ENCODE data around the gene LIPI.

Gene LIPI

GRCh38 chr21:14078746-14079375, 131.9 kb downstream of the LIPI start:
- Histone ChIP-seq H3K9me3 (ENCODE audit: control insufficient read depth, insufficient read depth, low read depth, low read length) (no peaks in the 10 kb centered on the region), H3K27ac (ENCODE audit: extremely low read depth, low read depth, low read length) (no peak overlapping the region), H3K4me3 (ENCODE audit: low read depth, low read length) (no peak overlapping the region), H3K36me3 (ENCODE audit: control insufficient read depth in 2 of 2, insufficient read depth in 1 of 2, low read length in 2 of 2) (peaks cover 0 to 5% of the 10 kb centered on the region in 2 experiments; a peak in 2 of 3 replicates), H3K4me1 (ENCODE audit: control insufficient read depth, insufficient read depth, low read length) (no peaks in the 10 kb centered on the region)
- TF ChIP-seq MEIS1 (CRISPR knock-in tag; IDR thresholded peaks at IDR 0.05; ENCODE audit: borderline replicate concordance), result no peak
- CTCF ChIA-PET, result no interaction called here
- POLR2A ChIA-PET, result no interaction called here

- Histone ChIP-seq H3K9me3 (ENCODE audit: control insufficient read depth, insufficient read depth, low read depth, low read length) (no peaks in the 10 kb centered on the region), H3K4me3 (ENCODE audit: low read depth, low read length) (no peak overlapping the region), H3K27ac (ENCODE audit: extremely low read depth, low read depth, low read length) (no peak overlapping the region), H3K36me3 (ENCODE audit: control insufficient read depth in 2 of 2, insufficient read depth in 1 of 2, low read length in 2 of 2) (no peaks in the 10 kb centered on the region), H3K4me1 (ENCODE audit: control insufficient read depth, insufficient read depth, low read length) (no peaks in the 10 kb centered on the region)
- POLR2A ChIA-PET, result no interaction called here
- TF ChIP-seq ZNF792 (tag by site-specific recombination; IDR thresholded peaks at IDR 0.05), result no peak
- no peak for TF ChIP-seq ZNF157 (tag by site-specific recombination; IDR thresholded peaks at IDR 0.05)
- no peak for TF ChIP-seq YY2 (tag by site-specific recombination; IDR thresholded peaks at IDR 0.05)
- no peak for TF ChIP-seq ZNF654 (tag by site-specific recombination; IDR thresholded peaks at IDR 0.05; ENCODE audit: low read depth)
- no peak for TF ChIP-seq ZNF830 (tag by site-specific recombination; IDR thresholded peaks at IDR 0.05; ENCODE audit: low read depth)
- TF ChIP-seq ZNF514 (tag by site-specific recombination; IDR thresholded peaks at IDR 0.05), result no peak
- TF ChIP-seq ZNF776 (tag by site-specific recombination; IDR thresholded peaks at IDR 0.05; ENCODE audit: borderline replicate concordance), result no peak
- CTCF ChIA-PET, result no interaction called here
These were observed 134.5 kb downstream of the LIPI start for GRCh38 chr21:14076143-14076806.

GRCh38 chr21:14075346-14076142, 135.2 kb downstream of the LIPI start:
- ChIA-PET POLR2A (no interaction called here), CTCF (no interaction called here)
- H3K4me3 ChIP-seq (ENCODE audit: low read depth, low read length), result no peak overlapping the region
- no peak for TF ChIP-seq ZFP3 (tag by site-specific recombination; IDR thresholded peaks at IDR 0.05; ENCODE audit: low read depth)
- TF ChIP-seq ZNF660 (tag by site-specific recombination; IDR thresholded peaks at IDR 0.05), result no peak
- no peak for TF ChIP-seq ZNF391 (tag by site-specific recombination; IDR thresholded peaks at IDR 0.05; ENCODE audit: borderline replicate concordance, low read depth)
- TF ChIP-seq ZNF544 (tag by site-specific recombination; IDR thresholded peaks at IDR 0.05), result no peak
- TF ChIP-seq BCL11A (tag by site-specific recombination; IDR thresholded peaks at IDR 0.05; ENCODE audit: low read depth), result no peak
- H3K36me3 ChIP-seq (ENCODE audit: control insufficient read depth in 2 of 2, insufficient read depth in 1 of 2, low read length in 2 of 2), result no peaks in the 10 kb centered on the region
- no peaks in the 10 kb centered on the region for H3K9me3 ChIP-seq (ENCODE audit: control insufficient read depth, insufficient read depth, low read depth, low read length)
- H3K4me1 ChIP-seq (ENCODE audit: control insufficient read depth, insufficient read depth, low read length), result no peaks in the 10 kb centered on the region
- no peak overlapping the region for H3K27ac ChIP-seq (ENCODE audit: extremely low read depth, low read depth, low read length)

GRCh38 chr21:14074177-14074576, 136.6 kb downstream of the LIPI start:
- ChIA-PET POLR2A (no interaction called here), CTCF (no interaction called here)
- no peaks in the 10 kb centered on the region for H3K4me1 ChIP-seq (ENCODE audit: control insufficient read depth, insufficient read depth, low read length)
- no peak overlapping the region for H3K27ac ChIP-seq (ENCODE audit: extremely low read depth, low read depth, low read length)
- no peaks in the 10 kb centered on the region for H3K36me3 ChIP-seq (ENCODE audit: control insufficient read depth in 2 of 2, insufficient read depth in 1 of 2, low read length in 2 of 2)
- H3K4me3 ChIP-seq (ENCODE audit: low read depth, low read length), result no peak overlapping the region
- H3K9me3 ChIP-seq (ENCODE audit: control insufficient read depth, insufficient read depth, low read depth, low read length), result no peaks in the 10 kb centered on the region
- TF ChIP-seq OSR2 (tag by site-specific recombination; IDR thresholded peaks at IDR 0.05) (no peak), YY2 (tag by site-specific recombination; IDR thresholded peaks at IDR 0.05) (no peak), GLIS2 (tag by site-specific recombination; IDR thresholded peaks at IDR 0.05) (no peak), ZNF121 (tag by site-specific recombination; IDR thresholded peaks at IDR 0.05) (no peak), ZXDB (tag by site-specific recombination; IDR thresholded peaks at IDR 0.05) (no peak), KLF10 (tag by site-specific recombination; IDR thresholded peaks at IDR 0.05) (no peak)
- TF ChIP-seq, protein P1, sequence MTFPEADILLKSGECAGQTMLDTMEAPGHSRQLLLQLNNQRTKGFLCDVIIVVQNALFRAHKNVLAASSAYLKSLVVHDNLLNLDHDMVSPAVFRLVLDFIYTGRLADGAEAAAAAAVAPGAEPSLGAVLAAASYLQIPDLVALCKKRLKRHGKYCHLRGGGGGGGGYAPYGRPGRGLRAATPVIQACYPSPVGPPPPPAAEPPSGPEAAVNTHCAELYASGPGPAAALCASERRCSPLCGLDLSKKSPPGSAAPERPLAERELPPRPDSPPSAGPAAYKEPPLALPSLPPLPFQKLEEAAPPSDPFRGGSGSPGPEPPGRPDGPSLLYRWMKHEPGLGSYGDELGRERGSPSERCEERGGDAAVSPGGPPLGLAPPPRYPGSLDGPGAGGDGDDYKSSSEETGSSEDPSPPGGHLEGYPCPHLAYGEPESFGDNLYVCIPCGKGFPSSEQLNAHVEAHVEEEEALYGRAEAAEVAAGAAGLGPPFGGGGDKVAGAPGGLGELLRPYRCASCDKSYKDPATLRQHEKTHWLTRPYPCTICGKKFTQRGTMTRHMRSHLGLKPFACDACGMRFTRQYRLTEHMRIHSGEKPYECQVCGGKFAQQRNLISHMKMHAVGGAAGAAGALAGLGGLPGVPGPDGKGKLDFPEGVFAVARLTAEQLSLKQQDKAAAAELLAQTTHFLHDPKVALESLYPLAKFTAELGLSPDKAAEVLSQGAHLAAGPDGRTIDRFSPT (tag by site-specific recombination; IDR thresholded peaks at IDR 0.05), result no peak
- TF ChIP-seq, protein P2, sequence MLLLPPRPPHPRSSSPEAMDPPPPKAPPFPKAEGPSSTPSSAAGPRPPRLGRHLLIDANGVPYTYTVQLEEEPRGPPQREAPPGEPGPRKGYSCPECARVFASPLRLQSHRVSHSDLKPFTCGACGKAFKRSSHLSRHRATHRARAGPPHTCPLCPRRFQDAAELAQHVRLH (tag by site-specific recombination; IDR thresholded peaks at IDR 0.05), result no peak
- TF ChIP-seq, protein P3, sequence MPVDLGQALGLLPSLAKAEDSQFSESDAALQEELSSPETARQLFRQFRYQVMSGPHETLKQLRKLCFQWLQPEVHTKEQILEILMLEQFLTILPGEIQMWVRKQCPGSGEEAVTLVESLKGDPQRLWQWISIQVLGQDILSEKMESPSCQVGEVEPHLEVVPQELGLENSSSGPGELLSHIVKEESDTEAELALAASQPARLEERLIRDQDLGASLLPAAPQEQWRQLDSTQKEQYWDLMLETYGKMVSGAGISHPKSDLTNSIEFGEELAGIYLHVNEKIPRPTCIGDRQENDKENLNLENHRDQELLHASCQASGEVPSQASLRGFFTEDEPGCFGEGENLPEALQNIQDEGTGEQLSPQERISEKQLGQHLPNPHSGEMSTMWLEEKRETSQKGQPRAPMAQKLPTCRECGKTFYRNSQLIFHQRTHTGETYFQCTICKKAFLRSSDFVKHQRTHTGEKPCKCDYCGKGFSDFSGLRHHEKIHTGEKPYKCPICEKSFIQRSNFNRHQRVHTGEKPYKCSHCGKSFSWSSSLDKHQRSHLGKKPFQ (tag by site-specific recombination; IDR thresholded peaks at IDR 0.05), result no peak
